Raji (cell line): Measurements from ENCODE around the gene IWS1.

ENCODE experiments used
- POLR2A ChIP-seq: IDR thresholded peaks from 2 replicates; pipeline ENCODE4 v1.6.1; 2011; ENCODE audit warnings: low read depth, low read length, control low read depth; ENCODE audit not compliant: insufficient read depth

IWS1 gene

DNA sequence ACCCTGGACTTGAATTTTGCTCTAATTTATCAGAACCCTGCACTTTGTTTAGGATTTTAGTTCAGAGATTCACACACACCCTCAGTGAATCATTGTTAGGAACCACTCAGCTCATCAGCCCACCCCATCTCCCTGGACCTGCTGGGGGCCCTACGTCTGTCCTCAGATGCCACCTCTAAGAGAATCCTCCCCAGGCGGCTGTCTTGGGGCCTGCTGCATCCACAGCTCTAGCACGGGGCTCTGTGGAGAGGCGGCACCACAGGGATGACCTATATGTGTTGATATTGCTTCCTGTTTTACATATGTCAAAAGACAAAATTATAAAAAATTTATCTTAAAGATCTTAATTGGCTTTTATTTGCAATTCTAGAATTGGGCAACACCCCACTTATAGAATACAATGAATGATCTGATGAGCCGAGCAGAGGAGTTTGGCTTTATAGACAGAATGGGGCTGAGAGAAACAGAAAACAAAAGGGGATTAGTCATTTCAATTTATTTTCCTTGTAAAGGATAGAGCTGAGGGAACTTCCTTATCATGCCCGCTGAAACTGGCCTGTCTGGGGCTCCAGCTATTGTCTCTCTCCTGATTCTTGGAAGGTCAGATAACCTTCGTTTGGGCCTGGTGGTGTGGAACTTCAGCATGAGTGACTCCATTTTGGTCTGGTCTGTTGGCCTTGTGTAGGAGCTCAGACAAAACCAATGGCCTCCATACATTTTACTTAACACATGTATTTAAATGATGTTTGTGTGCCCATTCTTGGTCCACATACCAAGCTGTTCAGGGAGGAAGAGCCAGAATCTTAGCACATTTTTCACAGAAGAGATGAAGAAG, 10.6 kb upstream of the IWS1 start:
- TF ChIP-seq POLR2A: no peak

DNA sequence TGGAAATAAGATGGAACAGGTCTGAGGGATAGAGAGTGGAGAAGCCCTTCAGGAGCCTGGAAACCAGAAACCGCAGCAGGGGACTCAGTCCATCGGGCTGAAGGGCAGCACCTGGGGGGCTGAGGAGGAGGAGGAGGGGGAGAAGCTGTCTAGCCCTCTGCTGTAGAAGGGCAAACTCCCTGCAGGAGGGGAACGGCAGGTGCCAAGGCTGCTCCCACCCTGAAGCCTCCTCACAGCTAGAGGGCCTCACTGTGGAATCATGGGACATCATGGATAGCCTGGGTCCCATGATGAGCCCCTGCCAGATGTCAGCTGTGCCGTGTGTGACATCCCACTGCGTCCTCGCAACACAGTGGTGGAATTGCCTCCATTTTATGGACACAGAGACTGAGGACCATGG, 9.6 kb upstream of the IWS1 start:
- no peak for TF ChIP-seq POLR2A

- TF ChIP-seq POLR2A: no peak
Observed at GRCh38 chr2:127535422-127535901, 9.2 kb upstream of the IWS1 start, which contains the start of gene MYO7B. MYO7B (plus strand) TSS chr2:127535683; CDS start chr2:127559723, 24,040 bp downstream.

DNA sequence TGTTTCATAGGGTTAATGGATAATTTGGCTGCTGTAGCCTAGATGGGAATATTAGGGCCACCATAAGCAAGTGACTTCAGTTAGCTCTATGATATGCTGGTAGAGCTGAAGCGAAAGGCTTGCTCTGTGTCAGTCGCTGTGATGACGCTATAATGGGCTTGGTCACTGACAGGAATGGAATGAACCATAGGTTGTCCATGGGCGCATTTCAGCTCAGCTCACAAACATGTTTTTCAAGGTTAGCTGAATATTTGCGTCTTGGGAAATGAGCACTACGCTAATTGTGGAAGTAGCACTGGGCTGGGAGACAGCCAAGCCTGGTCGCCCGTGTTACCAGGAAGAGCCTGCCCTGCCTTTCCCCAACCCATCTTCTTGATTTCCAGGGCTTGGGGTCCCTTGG, 6.0 kb upstream of the IWS1 start:
- TF ChIP-seq POLR2A: no peak

DNA sequence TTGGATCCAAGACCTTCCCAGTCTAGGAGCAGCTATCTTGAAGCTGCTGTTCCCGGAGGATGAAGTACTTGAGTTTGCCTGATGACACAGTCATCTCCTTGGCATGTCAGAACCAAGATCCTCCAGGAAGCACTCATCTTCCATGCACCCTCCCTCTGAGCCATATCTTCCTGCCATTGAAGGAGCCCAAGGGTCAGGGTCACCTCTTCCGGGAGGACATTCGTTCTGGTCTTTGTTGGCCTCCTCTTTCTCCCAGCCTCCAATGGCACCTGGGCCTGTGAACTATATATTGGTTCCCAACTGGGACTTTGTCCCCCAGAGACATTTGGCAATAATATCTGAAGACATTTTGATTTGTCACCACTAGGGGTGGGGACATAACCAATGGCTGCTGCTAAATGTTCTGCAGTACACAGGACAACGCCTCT, 4.9 kb upstream of the IWS1 start:
- TF ChIP-seq POLR2A: no peak

DNA sequence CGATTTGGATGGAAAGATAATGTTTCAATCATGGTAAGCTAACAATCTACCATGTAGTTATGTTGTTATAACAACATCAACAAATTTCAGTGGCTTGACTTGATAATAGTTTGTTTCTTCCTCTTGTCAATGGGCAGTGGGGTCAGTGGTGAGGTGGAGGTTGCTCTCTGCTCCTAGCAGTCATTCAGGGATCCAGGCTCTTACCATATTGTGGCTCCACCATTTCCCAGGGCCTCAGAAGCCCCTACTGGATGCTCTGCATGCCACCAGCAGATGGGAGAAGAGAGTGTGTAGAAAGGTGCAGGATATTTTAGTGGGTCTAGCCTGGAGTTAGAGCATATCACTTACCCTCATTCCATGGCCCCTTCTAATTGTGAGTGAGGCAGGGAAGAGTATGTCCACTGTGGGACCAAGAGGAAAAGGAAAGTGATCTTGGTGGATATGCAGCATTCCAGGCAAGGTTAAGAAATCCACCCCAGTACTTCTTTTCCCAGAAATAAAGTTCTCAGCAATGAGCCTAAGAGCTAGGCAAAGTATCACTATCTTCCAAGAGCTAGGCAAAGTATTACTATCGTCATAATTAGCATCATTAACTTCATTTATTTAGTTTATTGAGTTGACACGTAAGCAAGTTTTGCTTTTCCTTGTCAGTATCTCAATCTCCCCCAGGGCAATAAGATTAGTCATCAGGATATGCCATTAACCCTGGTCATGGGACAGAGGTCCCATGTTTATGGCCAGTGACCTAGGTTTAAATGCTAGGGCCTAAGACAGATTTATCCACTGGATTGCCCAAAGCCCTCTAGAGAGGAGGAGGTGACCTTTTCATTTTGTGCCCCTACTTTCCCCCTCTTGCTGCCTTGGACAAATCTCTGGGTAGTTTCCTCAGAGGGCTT, 4.2 kb upstream of the IWS1 start:
- no peak for TF ChIP-seq POLR2A

DNA sequence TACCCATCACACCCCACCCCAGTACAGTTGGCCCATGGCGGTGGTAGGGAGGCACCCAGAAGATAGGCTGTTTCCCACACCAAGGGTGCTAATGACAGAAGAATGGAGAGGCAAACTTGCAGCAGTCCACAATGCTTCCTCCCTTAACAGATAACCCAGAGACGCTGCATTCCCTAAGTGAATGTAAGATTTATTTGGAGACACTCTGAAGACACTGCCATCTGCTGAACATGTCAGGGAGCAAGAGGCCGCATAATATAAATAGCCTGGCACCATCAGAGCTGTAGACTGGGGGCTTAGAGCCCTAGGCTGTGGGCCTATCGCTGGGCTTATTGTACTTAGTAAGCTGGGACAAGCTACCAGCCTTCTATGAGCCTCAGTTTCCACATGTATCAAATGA, 2.2 kb upstream of the IWS1 start:
- no peak for TF ChIP-seq POLR2A

DNA sequence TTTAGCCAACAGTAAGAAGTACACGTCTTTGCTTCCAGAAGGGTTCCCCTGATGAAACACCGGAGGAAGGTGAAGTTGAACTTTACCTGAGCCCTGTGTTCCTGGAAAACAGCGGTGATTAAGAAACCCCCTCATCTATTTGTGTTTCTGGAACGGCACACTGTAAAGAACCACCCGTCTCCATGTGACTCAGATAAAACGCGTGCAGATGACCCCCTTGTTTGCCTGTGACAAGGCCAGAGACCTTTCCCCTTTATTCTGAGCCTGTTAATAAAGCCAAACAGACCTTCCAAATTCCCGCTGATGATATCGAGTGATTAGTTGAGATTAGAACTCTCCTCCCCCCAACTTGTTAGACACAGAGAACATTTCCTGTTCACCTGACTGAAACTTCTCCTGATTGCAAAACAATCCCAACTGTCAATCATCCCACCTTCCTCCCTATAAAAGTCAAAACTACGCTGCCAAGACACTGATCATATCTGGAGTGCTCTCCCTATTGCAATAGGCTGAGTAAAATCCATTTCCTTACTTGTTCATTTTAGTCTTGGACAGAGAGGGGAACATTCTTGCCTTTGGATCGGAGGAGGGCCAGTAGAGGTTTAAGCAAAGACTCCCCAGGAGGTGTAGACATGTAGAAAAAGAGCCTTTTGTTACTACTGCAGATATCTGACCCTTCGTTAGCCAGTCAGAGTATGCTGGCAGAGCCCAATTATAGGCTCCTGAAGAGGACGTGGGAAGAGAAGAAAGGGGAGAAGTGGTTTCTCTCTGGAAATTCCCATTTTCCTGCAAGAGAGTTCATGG, 914 bp upstream of the IWS1 start:
- no peak; the same call in 1 of the 2 replicates for TF ChIP-seq POLR2A

GRCh38 chr2:127525691-127526131, 578 bp downstream of the IWS1 start:
- TF ChIP-seq POLR2A: no peak

- TF ChIP-seq POLR2A: no peak
Observed at GRCh38 chr2:127523269-127523939, 2.9 kb downstream of the IWS1 start.

DNA sequence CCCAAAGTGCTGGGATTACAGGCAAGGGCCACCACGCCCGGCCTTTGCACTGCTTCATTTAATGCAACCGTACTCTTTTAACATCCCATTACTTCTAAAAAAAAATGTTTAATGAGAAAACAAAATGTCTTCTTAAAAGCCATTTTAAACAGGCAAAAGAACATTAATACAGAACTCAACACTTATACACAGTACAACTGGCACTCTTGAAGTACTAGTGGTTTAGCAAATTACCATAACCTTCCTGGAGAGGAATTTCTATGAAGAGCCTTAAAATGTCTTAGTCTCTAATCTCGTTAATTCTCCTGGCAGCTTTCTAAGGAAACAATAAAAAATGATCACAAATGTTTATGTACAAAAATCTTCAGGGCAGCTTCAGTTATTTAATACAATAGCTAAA, 5.9 kb downstream of the IWS1 start:
- TF ChIP-seq POLR2A: no peak

GRCh38 chr2:127517465-127517864, 8.8 kb downstream of the IWS1 start:
- no peak for TF ChIP-seq POLR2A

DNA sequence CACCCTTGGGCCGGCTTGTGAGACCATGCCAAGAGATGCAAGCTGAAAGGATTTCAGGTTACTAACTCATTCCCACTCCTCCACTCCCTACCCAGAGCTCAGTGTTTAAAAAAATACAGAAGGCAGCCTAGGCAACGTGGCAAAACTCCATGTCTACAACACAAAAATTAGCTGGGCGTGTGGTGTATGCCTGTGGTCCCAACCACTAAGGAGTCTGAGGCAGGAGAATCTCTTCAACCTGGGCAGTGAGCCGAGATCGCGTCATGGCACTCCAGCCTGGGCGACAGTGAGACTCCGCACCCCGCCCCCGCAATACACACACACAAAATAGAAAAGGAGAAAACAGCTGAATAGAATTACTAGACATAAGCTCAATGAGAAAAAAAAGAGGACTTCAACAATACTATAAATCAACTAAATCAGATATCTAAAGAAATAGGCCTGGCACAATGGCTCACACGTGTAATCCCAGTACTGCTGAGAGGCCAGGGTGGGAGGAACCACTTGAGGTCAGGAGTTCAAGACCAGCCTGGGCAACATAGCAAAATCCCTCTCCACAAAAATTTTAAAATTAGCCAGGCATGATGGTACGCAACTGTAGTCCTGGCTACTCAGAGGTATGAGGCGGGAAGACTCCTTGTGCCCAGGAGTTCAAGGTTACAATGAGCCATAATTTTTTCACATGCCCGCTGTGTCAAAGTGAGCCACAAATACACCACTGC, 10.1 kb downstream of the IWS1 start:
- TF ChIP-seq POLR2A: no peak

GRCh38 chr2:127515383-127515915, 10.8 kb downstream of the IWS1 start:
- TF ChIP-seq POLR2A: no peak

DNA sequence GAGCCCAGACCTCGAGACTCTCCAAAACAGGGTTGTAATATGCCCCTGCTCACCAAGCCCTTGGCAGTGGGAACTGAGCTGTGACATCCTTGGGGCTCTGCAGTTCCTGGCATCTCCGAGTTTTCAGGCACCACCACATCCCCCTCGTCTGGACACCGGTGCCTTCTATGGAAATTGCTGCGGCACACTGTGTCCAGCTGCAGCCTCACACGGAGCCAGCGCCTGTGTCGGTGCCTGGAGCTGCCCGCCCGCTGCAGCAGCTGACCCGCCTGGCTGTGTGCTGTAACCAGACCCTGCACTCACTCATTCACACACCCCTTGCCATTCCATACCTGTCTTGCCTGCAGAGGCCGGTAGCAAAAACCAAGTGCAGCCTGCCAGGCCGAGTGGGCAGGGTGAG, 11.8 kb downstream of the IWS1 start:
- TF ChIP-seq POLR2A: no peak
